MG63 (cell line): Measurements from ENCODE around the gene CIT. TPM values are rescaled to one million over a fixed set of nuclear protein-coding genes. Genes with fewer than 3 reads are reported as not detected.

Experiments used
- DNase-seq: peaks from one replicate; pipeline ENCODE4 v3.0.0-alpha.2; 2020
- H3K27me3 ChIP-seq: fragments of 250-450 bp; sonication (Bioruptor Pico); 2 replicates; pipeline ENCODE4 v1.5.1; 2020; ENCODE audit warnings: mild to moderate bottlenecking, moderate library complexity
- H3K36me3 ChIP-seq: fragments of 250-450 bp; sonication (Bioruptor Pico); 2 replicates; pipeline ENCODE4 v1.5.1; 2020; ENCODE audit warnings: mild to moderate bottlenecking, moderate library complexity
- H3K4me3 ChIP-seq: fragments of 250-450 bp; sonication (Bioruptor Pico); 2 replicates; pipeline ENCODE4 v1.5.1; 2020; ENCODE audit warnings: mild to moderate bottlenecking, moderate library complexity
- H3K9me3 ChIP-seq: fragments of 250-450 bp; sonication (Bioruptor Pico); 2 replicates; pipeline ENCODE4 v1.5.1; 2020; ENCODE audit warnings: mild to moderate bottlenecking, moderate library complexity
- total RNA-seq: library from RNA; depleted of rRNA; stranded (reverse); fragments of >200 nt; shearing (Covaris generic); gene quantifications from 2 replicates; pipeline ENCODE4 v1.2.3, GENCODE V29; 2014; ENCODE audit warnings: low replicate concordance

The CIT gene
- total RNA-seq, 1 experiment from 2014 or later, result 5.6 TPM

DNA sequence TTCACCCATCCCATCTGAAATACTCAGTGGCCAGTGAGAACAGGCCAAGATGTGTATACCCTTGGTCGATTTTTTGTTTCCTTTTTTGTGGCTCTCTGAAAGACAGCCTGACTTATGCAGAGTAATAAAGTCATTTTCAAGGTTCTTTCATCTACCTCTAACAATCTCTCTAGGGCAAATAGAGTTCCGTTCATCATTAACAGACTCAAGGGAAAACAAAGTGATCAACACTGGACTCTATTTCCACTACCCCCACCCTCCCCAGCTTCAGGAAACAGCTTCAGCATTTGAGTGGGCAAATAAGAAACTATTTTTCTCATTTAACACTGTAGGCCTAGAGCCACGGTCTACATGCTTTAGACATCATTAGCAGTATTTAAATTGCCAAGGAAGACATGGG, 193.3 kb downstream of the CIT start:
- DNase-seq, result no peak
- H3K4me3 ChIP-seq, result no peak overlapping the region
- peaks cover 16% of the 10 kb centered on the region for H3K36me3 ChIP-seq
- no peaks in the 10 kb centered on the region for H3K9me3 ChIP-seq
- H3K27me3 ChIP-seq, result no peaks in the 10 kb centered on the region

DNA sequence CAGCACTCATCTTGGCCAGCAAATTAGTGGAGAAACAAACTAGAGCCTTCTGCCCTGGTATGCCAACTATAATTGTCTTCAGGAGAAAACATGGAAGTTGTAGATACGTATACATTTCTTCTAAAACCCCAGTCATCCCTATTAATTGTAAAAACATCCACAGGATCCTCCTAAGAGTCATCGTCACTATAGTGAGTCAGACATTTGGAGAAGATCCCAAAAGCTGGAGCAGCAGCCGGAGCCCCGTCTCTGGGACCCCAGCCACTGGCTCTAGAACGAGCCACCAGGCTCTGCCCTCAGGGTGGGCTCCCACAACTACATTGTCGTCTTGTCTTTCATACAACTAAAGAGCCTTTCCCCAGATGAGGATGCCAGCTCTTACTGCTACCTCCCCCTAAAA, 193.7 kb downstream of the CIT start:
- Histone ChIP-seq H3K4me3 (no peak overlapping the region), H3K9me3 (no peaks in the 10 kb centered on the region), H3K36me3 (peaks cover 20% of the 10 kb centered on the region), H3K27me3 (no peaks in the 10 kb centered on the region)
- DNase-seq, result peak; percentile 17

DNA sequence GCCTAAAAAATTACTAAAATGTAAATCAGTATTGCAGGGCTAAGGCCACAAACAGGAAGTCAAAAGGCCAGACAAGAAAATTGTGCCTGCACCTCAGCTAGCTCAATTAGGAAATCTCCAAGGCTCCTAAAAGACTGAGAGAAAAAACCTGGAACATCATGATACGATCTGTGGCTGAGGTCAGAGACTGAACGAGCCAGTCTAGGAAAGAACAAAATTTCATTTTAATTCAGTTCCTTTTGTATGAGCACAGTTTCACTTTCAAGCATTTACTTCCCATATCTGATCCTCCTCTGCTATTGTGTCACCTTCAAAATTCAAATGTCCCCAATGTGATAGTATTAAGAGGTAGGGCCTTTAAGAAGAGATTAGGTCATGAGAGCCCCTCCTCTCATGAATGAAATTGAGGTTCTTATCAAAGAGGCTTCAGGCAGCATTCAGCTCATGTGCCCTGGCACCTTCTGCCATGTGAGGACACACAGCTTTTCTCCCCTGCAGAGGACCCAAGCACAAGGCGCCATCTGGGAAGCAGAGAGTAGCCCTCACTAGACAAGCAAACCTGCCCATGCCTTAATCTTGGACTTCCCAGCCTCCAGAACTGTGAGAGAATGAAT, 194.4 kb downstream of the CIT start:
- Histone ChIP-seq H3K9me3 (no peaks in the 10 kb centered on the region), H3K36me3 (peaks cover 27% of the 10 kb centered on the region), H3K4me3 (no peak overlapping the region), H3K27me3 (no peaks in the 10 kb centered on the region)
- no peak for DNase-seq

DNA sequence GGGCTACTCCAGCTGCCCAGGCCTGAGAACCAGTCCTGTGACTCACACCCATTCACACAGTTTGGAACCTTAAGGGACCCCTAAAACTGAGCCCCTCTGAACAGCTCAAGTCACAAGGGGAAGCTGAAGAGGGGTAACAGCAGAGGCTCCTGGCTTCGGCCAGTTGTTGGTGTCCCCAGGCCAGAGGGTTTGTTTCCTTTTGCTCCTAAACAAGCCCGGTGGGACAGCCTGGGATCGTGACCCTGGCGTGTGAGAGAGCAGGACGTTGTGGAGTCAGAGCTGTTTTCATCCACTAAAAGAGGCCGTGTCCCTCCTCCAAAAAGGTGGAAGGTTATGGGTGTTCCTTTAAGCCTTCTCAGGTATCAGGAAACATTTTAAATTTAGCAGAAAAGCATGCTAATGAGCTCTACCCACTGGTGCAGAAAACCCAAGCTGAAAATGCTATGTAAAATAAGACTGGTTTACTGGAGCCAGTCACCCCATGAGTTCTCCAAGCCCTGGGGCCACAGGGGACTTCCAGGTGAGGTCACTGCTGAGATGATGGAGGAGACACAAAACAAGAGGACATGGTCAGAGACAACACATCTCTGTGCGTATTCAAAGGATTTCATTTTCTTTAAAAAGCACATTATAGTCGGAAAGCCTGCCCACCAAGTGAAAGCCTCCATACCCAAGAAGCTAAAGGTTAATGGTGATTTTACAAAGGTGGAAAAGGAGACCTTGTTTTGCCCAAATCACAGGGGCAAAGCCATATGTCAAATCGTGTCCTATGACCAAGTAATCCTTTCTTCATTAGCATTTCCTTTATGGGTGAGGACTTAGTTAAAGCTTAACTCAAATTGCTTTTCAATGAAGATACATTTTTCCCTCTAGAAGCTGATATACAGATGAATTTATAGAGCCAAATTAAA, 195.1 kb downstream of the CIT start:
- H3K9me3 ChIP-seq, result no peaks in the 10 kb centered on the region

DNA sequence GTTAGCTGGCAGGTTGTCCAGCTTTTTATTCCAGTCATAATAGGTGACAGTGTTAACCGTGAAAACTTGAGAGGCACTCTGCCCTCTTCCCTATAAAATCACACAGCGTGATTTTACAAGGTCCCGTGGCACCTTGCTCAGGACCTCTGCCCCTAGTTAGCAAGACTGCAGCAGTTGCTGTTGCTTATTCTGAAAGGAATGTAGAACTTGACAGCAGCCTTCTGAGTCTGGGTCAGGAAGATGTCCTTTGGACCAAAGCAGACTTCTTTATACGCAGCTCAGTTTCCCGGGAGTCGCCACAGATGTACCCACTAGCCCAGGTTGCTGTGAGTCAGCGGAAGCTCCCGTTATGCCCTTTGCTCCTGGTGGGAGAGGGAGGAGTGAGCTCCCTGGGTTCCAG, 196.0 kb downstream of the CIT start:
- Histone ChIP-seq H3K9me3 (no peaks in the 10 kb centered on the region), H3K36me3 (peaks cover 41% of the 10 kb centered on the region), H3K4me3 (no peak overlapping the region), H3K27me3 (no peaks in the 10 kb centered on the region)
- DNase-seq, result no peak

More for the DNA sequence above, 195.1 kb downstream of the CIT start:
- H3K36me3 ChIP-seq, result peaks cover 32% of the 10 kb centered on the region
- H3K27me3 ChIP-seq, result no peaks in the 10 kb centered on the region
- no peak overlapping the region for H3K4me3 ChIP-seq
- no peak for DNase-seq

DNA sequence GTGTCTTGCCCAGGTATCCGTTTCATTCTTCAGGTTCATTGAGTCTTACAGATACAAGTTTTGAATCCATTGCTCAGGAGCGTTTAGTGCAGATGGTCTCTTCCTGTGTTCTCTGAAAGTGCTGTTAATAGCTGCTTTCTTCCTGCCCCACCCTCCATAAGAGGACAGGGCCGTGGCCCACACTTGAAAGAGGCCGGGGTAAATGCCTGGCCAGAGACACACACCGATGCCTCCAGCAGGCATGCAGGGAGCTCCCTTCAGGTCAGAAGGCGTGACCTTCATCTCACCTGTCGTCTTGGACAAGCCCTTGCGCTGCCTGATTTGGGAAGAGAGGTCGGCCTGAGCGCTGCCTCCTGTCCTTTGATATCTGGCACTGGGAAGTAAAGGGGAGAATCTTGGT, 197.6 kb downstream of the CIT start:
- H3K4me3 ChIP-seq, result no peak overlapping the region
- H3K36me3 ChIP-seq, result peaks cover 55% of the 10 kb centered on the region
- no peaks in the 10 kb centered on the region for H3K9me3 ChIP-seq
- no peak for DNase-seq
- no peaks in the 10 kb centered on the region for H3K27me3 ChIP-seq

DNA sequence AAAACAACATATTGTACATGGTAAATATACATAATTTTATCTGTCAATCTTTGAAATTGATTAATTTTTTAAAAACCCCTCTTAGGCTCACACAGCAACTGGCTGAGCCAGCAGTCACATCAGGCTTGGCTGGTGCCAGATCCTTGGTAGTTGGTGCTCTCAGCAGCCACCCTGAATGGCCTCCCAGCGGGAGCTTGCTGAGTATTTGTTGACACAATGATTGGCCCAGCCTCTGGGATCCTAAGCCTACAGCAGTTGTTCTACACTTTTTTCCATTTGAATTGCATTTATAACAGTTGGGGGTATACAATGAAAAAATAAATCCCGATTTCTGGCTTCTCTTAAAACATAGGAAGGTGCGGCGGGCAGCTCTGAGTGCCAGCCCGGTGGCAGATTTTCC, 198.0 kb downstream of the CIT start:
- DNase-seq, result no peak
- Histone ChIP-seq H3K4me3 (no peak overlapping the region), H3K27me3 (no peaks in the 10 kb centered on the region), H3K9me3 (no peaks in the 10 kb centered on the region), H3K36me3 (peaks cover 58% of the 10 kb centered on the region)

DNA sequence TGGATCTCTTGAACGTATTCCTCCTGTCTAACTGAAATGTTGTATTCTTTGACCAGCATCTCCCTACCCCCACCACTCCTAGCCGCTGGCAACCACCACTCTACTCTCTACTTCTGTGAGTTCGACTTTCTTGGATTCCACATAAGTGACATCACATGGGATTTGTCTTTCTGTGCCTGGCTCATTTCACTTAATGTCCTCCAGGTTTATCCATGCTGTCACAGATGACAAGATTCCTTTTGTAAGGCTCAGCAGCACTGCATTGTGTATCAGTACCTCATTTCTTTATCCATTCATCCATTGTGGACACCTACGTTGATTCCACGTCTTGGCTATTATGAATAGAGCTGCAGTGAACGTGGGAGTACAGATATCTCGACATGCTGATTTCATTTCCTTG, 198.7 kb downstream of the CIT start:
- Histone ChIP-seq H3K27me3 (no peaks in the 10 kb centered on the region), H3K4me3 (no peak overlapping the region), H3K9me3 (no peaks in the 10 kb centered on the region), H3K36me3 (peaks cover 60% of the 10 kb centered on the region)
- no peak for DNase-seq

DNA sequence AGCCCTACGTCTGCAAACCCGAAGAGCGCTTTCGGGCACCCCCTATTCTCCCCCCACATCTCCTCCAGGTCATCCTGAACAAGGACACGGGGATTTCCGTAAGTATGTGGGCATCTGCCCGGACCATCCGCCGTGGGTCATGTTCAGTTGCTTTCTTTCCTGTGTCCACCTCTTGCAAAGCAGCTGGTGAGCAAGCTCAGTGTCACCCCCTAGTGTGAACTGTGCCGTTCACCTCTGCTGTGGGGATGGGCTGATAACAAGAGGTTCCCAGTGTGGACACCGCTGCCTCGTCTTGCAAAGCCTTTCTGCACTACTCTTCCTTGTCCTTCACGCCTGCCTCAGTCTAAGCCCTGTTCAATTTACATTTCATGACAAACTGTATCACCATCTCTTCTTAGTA, 200.5 kb downstream of the CIT start:
- DNase-seq, result no peak
- Histone ChIP-seq H3K27me3 (no peaks in the 10 kb centered on the region), H3K36me3 (peaks cover 79% of the 10 kb centered on the region), H3K4me3 (no peak overlapping the region), H3K9me3 (no peaks in the 10 kb centered on the region)

DNA sequence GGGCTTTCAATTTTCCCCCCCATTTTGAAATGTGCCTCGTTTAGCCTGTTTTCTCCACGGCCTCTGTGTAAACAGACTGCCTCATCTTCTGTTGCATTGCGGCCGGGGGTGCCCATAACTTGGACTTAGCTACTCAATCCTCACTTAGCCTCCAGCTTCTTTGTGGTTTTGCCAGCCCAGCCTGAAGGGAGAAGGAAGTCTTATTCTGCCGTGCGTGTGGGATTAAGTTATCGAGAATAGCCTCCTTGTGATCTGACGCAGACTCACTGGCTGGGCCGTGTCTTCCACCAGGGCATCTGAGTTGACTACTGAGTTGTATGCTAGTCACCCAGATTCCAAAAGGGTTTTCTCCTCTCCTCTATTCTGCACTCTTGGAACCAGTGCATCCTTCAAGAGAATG, 201.1 kb downstream of the CIT start:
- Histone ChIP-seq H3K36me3 (peaks cover 82% of the 10 kb centered on the region), H3K27me3 (no peaks in the 10 kb centered on the region), H3K4me3 (no peak overlapping the region), H3K9me3 (no peaks in the 10 kb centered on the region)
- DNase-seq, result no peak

DNA sequence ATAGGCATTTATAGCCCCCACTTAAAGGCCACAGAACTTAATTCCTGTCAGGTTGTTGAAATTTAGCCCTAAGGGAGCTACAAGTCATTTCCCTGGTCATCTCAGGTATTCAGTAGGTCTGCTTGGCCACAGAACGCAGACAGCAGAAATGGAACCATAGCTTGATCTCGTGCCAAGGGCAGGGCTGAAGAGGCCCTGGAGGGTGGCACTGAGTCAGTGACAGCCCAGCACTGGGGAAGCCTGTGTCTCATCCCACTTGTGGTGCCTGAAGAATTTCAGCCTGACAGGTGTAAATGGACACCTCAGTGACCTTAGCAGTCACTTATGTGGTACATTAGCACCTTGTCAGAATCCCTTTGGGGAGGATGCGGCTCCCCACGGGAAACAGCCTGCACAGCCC, 202.6 kb downstream of the CIT start:
- Histone ChIP-seq H3K4me3 (no peak overlapping the region), H3K9me3 (no peaks in the 10 kb centered on the region), H3K36me3 (peaks cover 72% of the 10 kb centered on the region), H3K27me3 (no peaks in the 10 kb centered on the region)
- DNase-seq, result no peak

DNA sequence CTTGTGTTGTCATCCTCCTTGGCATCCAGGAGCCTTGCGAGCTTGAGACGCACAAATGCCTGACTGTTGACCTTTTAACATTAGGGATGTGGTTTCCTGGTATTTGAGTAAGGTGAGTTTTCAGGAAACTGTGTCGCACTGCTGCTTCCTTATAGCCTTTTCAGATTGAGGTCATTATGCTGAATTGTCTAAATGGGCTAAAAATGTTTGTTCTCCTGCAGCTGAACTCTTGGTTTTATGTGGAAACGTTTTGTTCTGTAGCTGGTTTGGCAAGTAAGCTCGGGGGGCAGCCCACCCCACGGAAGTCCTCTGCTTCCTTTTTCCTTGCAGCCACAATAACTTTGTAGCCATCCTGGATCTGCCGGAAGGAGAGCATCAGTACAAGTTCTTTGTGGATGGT, 203.5 kb downstream of the CIT start:
- Histone ChIP-seq H3K36me3 (peaks cover 69% of the 10 kb centered on the region), H3K27me3 (no peaks in the 10 kb centered on the region)

DNA sequence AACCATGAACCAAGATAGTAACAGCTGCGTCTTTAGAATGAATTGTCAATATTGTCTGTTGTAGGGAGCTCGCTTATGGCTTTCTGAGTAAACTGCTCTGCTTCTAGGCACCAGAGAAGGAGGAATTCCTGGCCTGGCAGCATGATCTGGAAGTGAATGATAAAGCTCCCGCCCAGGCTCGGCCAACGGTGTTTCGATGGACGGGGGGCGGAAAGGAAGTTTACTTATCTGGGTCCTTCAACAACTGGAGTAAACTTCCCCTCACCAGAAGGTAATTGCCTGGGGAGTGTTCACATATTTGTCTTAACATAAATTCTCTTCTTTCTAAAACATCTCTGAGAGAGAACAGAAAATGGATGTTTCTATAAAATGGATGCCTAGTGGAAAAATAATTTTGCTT, 204.9 kb downstream of the CIT start:
- Histone ChIP-seq H3K27me3 (no peaks in the 10 kb centered on the region), H3K4me3 (no peak overlapping the region), H3K9me3 (no peaks in the 10 kb centered on the region), H3K36me3 (peaks cover 60% of the 10 kb centered on the region)
- no peak for DNase-seq

More for the DNA sequence above, 203.5 kb downstream of the CIT start:
- no peak for DNase-seq
- Histone ChIP-seq H3K9me3 (no peaks in the 10 kb centered on the region), H3K4me3 (no peak overlapping the region)

DNA sequence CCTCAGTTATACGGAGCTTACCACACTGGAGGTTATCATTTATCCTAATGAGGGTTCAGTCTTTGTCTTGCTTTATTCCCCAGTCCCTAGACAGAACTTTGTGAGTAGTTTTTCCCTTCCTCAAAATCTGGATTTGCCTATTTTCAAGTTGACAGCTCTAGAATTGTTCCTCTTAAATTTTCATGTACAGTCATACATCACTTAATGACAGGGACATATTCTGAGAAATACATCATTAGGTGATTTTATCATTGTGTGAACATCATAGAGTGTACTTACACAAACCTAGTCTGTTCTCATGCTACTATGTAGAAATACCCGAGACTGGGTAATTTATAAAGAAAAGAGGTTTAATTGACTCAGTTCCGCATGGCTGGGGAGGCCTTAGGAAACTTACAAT, 206.1 kb downstream of the CIT start:
- no peak overlapping the region for H3K4me3 ChIP-seq
- peaks cover 49% of the 10 kb centered on the region for H3K36me3 ChIP-seq
- H3K9me3 ChIP-seq, result no peaks in the 10 kb centered on the region
- no peak for DNase-seq
- no peaks in the 10 kb centered on the region for H3K27me3 ChIP-seq

DNA sequence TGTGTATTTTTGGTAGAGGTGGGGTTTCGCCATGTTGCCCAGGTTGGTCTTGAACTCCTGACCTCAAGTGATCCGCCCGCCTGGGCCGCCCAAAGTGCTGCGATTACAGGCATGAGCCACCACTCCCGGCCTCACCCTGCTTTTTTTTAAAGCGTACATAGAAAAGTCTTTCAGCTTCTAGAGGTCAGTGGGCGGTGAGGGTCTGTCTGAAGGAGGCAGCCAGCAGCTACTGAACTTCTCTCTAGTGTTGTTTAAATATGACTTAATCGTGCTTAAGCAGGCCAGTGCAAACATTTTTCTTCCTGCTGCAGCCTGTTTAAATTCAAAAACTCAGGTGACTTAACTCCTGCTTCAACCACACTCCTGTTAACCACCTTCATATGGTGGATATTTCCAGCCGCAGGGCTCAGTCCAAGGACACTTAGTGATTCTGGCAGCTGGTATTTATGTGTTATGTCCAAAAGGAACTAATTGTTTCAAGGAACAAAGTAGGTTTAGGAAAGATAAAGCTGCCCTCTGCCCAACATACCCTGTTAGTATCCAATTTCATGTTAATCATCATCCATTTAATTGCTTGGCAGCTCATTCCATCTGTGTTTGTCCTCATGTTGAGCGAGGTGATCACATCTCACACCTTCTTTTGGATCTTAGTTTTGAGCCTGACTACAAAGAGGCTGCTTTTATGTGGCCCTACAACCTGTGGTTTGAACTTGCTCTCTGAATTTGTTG, 207.2 kb downstream of the CIT start:
- Histone ChIP-seq H3K36me3 (peaks cover 39% of the 10 kb centered on the region), H3K4me3 (no peak overlapping the region), H3K27me3 (no peaks in the 10 kb centered on the region), H3K9me3 (no peaks in the 10 kb centered on the region)
- no peak for DNase-seq

DNA sequence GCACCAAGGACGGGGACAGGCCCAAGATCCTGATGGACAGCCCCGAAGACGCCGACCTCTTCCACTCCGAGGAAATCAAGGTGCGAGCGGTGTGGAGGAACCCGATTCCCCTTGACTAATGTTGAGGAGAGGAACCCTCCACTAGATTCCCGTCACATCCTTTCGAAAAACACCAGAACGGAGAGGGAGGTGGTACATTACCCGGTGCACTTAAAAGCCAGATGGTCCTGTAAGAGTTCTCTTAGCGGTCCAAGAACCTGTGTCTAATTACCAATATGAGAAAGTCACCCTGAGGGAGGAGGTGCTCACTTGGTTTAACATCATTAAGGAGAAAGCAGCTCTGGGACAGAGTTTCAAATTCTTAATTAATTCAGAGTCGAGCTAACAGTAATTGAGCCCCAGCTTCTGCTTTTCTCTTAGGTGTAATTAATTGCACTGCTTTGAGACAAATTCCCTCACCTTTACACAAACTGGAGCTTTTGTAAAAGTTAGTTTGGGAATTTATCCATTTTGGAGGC, 208.7 kb downstream of the CIT start:
- Histone ChIP-seq H3K27me3 (no peaks in the 10 kb centered on the region), H3K36me3 (peaks cover 29% of the 10 kb centered on the region), H3K9me3 (no peaks in the 10 kb centered on the region), H3K4me3 (peak overlapping the region; percentile 99)
- no peak for DNase-seq
